ENCODE measurements around the gene GLIS2. TPM values are rescaled to one million over a fixed set of nuclear protein-coding genes. Genes with fewer than 3 reads are reported as not detected.

The GLIS2 gene
- total RNA-seq, 1 experiment from 2014 or later = 2.1 TPM

- no peaks in the 10 kb centered on the region for H4K20me1 ChIP-seq (ENCODE audit: low read length)
- no peaks in the 10 kb centered on the region for H3K27me3 ChIP-seq (ENCODE audit: low read length)
- H3K27ac ChIP-seq (ENCODE audit: low read length) = no peak overlapping the region
- ChIA-PET POLR2A (ENCODE audit: unreplicated experiment) (no interaction called here), CTCF (no interaction called here)
- no peak overlapping the region for H2AFZ ChIP-seq (ENCODE audit: low read length)
- BruUV-seq (replicated peaks) = no TSS peak
- no peaks in the 10 kb centered on the region for H3K4me1 ChIP-seq (ENCODE audit: insufficient read depth, low read length)
- TF ChIP-seq CTCF (conservative IDR thresholded peaks at IDR 0.05; ENCODE audit: low read depth, low read length) (no peak), EZH2 (IDR thresholded peaks at IDR 0.05; ENCODE audit: low read length, unreplicated experiment) (no peak), EZH2phosphoT487 (IDR thresholded peaks at IDR 0.05; ENCODE audit: borderline replicate concordance, low read length) (no peak)
- no peaks in the 10 kb centered on the region for H3F3A ChIP-seq (ENCODE audit: low read length, unreplicated experiment)
- no peaks in the 10 kb centered on the region for H3K9me3 ChIP-seq (ENCODE audit: low read length)
- H3K4me3 ChIP-seq (ENCODE audit: low read length) = no peak overlapping the region
- intact Hi-C loops (cut with micrococcal nuclease) = no loop called here
- no peaks in the 10 kb centered on the region for H3K36me3 ChIP-seq (ENCODE audit: low read depth, low read length)
- H3K9me2 ChIP-seq (replicated peaks; ENCODE audit: low read length) = no peaks in the 10 kb centered on the region
- peaks cover 16% of the 10 kb centered on the region for H3K79me2 ChIP-seq (ENCODE audit: low read length)
- no peak overlapping the region for H3K4me2 ChIP-seq (ENCODE audit: low read length)
- ATAC-seq (no peak), DNase-seq (no peak)
- no peak overlapping the region for H3K9ac ChIP-seq (ENCODE audit: low read length)
These were observed 23.6 kb downstream of the GLIS2 start for GRCh38 chr16:4339455-4339854.

- H3K79me2 ChIP-seq (ENCODE audit: low read length) = peaks cover 17% of the 10 kb centered on the region
These were observed 24.0 kb downstream of the GLIS2 start for GRCh38 chr16:4339909-4340308.

More at GRCh38 chr16:4339909-4340308, 24.0 kb downstream of the GLIS2 start:
- H3K27ac ChIP-seq (ENCODE audit: low read length) = no peak overlapping the region
- DNase-seq (no peak), ATAC-seq (no peak)
- TF ChIP-seq CTCF (conservative IDR thresholded peaks at IDR 0.05; ENCODE audit: low read depth, low read length) = no peak
- no peak for TF ChIP-seq EZH2phosphoT487 (IDR thresholded peaks at IDR 0.05; ENCODE audit: borderline replicate concordance, low read length)
- TF ChIP-seq EZH2 (IDR thresholded peaks at IDR 0.05; ENCODE audit: low read length, unreplicated experiment) = no peak
- no peak overlapping the region for H3K9ac ChIP-seq (ENCODE audit: low read length)
- no peak overlapping the region for H3K4me3 ChIP-seq (ENCODE audit: low read length)
- no peak overlapping the region for H3K4me2 ChIP-seq (ENCODE audit: low read length)
- no peaks in the 10 kb centered on the region for H3K9me3 ChIP-seq (ENCODE audit: low read length)
- H2AFZ ChIP-seq (ENCODE audit: low read length) = no peak overlapping the region
- POLR2A ChIA-PET (ENCODE audit: unreplicated experiment) = no interaction called here
- H3K9me2 ChIP-seq (replicated peaks; ENCODE audit: low read length) = no peaks in the 10 kb centered on the region
- intact Hi-C loops (cut with micrococcal nuclease) = no loop called here
- no peaks in the 10 kb centered on the region for H4K20me1 ChIP-seq (ENCODE audit: low read length)
- BruUV-seq (replicated peaks) = no TSS peak
- H3F3A ChIP-seq (ENCODE audit: low read length, unreplicated experiment) = no peaks in the 10 kb centered on the region
- H3K4me1 ChIP-seq (ENCODE audit: insufficient read depth, low read length) = no peaks in the 10 kb centered on the region
- no peaks in the 10 kb centered on the region for H3K27me3 ChIP-seq (ENCODE audit: low read length)
- CTCF ChIA-PET = no interaction called here
- H3K36me3 ChIP-seq (ENCODE audit: low read depth, low read length) = no peaks in the 10 kb centered on the region
